GM21528 (cell line): ENCODE data around the gene MECP2.
"Not testable (repeated sequence)": the region's sequence is repeated elsewhere in the genome, so short reads cannot be mapped to it uniquely, and the experiment has no call there.

Experiments used
- ATAC-seq: cut with Tn5 transposase; IDR thresholded peaks from one replicate; pipeline ENCODE4 v1.9.1; 2021; ENCODE audit warnings: mild to moderate bottlenecking, moderate library complexity; ENCODE audit not compliant: unreplicated experiment, low FRiP score

The MECP2 gene

DNA sequence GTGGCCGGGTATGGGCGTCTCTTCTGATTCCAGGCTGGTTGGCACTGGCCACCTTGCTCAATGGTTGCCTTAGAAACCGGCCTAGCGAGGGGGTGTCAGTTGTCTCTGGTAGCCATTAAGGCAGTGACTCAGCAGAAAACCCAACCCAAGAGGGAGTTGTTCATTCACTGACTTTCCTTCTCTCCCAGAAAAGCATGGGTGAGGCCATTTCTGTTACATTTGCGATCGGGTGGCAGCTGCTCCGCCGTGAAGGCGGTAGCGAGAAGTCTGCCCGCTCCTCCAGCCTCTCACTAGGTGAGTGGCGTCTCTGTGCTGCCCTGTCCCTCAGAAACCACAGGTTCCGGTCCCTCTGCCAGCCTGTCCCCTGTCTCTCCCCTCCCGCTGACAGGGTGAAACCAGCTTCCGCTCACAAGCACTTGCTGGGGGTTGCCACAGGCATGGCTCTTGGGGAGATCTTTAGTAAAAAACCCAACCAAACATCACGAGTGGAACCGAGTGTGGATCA, 95.2 kb downstream of the MECP2 start:
- no peak for ATAC-seq

DNA sequence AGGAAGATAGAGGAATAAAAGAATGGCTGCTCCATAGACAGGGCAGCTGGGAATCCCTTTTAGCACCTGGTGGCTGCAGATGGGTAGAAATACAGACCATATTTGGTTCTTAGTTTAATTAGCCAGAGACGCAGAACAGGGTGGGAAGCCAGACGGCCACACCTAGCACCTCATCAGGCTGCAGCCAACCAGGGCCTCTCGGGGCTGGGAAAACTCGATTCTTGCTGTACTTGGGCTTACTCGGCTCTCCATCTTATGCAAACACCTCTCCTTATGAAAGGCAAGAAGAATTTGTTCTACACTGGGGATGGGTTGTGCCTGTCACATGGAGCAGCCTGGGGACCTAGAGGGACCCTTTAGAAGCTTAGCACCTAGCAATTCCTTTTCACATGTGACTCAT, 97.5 kb downstream of the MECP2 start:
- no peak for ATAC-seq

DNA sequence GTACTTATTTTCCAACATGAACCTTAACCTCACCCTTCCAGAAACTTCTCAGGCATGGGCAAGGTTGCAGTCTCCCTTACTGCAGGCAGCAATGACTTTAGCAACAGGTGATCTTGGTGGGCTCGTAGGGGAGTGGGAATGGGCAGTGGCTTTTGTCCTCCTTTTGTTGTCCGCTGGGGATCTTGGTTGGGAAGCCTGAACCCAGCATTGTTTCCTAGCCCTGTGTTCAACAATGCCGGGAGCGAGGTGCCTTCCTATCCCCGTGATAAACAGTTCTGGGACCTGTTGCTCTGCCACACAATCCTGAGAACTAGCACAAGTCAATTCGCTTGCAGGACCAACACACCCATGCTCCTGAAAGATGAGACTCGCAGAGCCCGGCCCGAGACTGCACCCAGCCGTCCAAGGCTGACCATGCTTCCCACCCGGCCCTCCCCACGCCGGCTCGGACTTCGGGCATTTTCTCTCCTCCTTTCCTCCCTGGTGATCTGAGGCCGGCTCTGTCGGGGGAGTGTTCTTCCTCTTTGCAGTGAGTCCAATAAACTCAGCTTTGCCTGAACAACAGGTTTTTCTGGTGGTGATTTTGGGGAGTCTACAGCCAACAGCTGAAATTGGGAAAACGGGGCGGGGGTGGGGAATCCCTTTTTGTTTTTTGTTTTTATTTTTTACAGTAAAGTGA, 98.0 kb downstream of the MECP2 start:
- ATAC-seq = no peak

DNA sequence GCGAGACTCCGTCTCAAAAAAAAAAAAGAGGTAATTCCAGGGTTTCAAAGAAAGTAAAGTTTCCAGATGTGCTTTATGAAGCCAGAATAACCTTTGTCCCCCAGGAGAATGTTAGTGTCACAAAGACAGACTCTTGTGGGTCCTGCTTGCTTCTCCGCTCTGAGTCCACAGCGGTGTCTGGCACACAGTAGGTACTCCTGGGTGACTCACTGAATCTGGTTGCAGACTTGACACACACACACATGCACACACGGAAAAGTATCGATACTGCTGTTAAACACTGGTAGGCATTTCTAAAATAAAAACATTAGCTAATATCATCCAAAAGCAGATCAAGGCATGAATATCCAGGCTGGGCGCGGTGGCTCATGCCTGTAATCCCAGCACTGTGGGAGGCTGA, 102.0 kb downstream of the MECP2 start:
- no peak for ATAC-seq

DNA sequence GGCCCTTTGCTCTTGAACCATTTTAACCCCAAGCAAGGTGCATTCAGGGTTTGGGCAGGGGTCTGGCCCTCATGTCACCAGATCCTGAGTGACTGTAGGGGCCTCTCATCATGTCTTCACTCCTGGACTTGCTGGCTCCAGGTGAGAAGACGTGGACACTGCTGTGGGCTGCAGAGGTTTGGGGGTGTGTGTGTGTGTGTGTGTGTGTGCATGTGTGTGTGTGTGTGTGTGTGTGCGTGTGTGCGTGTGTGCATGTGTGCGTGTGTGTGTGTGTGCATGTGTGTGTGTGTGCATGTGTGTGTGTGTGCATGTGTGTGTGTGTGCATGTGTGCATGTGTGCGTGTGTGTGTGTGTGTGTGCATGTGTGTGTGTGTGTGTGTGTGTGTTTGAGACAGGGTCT, 103.1 kb downstream of the MECP2 start:
- not testable (repeated sequence) for ATAC-seq

DNA sequence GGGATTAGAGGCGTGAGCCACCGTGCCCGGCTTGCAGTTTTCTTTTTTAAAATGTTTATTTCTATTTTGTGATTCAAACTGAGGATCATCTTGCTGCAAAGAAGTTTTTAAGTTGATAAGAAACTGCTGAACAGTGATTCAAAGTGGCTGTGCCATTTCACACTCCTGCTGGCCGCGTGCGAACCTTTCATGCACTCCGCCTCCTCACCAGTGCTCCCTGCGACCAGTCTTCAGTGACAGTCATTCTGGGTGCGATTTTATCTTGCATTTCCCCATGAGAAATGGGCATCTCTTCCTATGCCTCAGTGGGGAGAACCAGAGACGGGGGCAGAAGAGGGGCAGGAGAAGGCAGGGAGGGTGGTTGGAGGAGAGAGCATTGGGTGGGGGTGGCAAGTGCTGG, 103.5 kb downstream of the MECP2 start:
- ATAC-seq = no peak

DNA sequence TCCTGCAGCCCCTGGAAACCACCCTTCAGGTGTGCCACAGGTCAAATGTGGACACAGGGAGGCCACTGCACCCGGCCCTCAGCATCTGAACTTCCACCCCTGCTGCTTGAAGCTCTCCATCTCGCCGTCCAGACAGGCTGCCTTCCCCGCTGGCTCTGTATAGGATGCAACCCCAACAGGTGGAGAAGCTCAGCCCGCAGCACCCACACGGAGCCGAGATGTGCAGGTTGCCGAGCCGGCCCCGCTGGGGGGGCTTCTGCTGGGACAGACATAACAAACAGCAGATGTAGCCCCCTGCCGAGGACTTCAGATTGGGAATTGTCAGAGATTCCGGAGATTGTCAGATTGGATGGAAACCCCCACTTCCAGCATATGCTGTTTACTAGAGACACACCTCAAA, 104.4 kb downstream of the MECP2 start:
- ATAC-seq = no peak

DNA sequence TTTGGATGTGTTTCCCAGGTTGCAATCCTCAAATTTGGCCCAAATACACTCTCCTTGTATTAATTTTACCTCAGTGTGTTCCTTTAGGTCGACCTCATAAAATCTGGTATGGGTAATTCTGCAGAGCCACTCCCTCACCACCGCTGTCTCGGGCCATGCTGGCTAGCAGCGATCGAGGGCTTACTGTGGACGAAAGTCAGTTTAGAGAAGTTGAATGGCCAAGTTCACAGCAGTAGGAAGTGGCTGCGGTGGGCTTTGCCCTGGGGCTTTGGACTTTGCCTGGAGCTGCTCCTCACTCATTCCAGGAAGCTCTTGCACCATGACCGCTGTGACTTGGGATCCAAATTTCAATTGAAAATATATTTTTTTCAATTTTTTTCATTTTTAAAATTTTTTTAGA, 105.3 kb downstream of the MECP2 start:
- no peak for ATAC-seq

DNA sequence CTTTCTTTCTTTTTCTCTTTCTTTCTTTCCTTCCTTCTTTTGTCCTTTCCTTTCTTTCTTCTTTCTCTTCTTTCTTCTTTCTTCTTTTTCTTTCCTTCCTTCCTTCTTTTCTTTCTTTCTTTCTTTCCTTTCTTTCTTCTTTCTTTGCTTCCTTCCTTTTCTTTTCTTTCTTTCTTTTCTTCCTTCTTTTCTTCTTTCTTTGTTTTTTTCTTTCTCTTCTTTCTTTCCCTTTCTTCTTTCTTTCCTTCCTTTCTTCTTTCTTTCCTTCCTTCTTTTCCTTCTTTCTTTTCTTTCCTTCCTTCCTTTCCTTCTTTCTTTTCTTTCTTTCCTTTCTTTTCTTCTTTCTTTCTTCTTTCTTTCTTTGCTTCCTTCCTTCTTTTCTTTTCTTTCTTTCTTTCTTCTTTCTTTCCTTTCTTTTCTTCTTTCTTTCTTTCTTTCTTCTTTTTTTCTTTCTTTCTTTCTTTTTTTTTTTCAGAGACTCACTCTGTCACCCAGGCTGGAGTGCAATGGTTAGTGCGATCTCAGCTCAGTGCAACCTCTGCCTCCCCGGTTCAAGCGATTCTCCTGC, 106.4 kb downstream of the MECP2 start:
- ATAC-seq = no peak

DNA sequence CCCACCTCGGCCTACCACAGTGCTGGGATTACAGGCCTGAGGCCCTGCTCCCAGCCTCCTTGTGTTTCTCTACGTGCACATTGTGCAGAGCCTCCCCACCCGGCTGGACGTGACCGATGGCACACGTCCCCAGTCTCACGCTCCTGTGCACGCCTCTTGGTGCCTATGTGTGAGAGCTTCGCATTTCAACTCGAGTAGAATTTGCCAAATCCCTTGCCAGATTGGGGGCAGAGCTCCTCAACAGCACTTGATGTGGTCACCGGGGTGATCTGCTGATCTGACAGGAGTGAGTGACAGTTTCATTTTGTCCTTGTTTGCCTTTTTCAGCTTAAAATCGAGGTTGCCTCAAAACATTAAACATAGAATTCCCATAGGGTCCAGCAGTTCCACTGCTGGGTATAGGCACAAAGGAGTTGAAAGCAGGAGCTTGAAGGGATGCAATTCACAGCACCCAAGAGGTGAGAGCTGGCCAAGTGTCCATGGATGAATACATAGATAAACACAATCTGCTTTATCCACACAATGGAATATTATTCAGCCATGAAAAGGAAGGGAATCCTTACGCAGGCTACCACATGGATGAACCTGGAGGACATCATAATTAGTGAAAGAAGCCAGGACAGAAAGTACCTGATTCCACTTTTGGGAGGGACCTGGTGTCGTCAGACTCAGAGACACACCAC, 107.4 kb downstream of the MECP2 start:
- no peak for ATAC-seq

DNA sequence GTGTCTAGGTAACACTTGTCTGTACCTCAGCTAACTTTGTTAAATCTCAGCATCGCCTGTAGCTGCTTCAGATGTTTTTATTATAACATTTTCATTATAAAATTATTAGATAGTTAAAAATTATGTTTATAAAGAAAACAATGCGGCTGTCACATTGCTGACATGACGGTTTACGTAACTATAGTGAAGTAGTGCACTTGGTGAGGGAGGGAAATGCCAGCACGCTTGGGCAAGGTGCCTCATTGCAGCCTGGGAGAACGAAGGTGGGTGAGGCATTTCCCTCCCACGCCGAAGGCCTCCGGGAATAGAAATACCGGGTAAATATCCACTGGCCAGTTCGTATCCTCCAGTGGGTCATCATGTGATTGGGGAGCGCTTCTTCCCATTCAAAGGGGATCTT, 109.0 kb downstream of the MECP2 start:
- no peak for ATAC-seq

DNA sequence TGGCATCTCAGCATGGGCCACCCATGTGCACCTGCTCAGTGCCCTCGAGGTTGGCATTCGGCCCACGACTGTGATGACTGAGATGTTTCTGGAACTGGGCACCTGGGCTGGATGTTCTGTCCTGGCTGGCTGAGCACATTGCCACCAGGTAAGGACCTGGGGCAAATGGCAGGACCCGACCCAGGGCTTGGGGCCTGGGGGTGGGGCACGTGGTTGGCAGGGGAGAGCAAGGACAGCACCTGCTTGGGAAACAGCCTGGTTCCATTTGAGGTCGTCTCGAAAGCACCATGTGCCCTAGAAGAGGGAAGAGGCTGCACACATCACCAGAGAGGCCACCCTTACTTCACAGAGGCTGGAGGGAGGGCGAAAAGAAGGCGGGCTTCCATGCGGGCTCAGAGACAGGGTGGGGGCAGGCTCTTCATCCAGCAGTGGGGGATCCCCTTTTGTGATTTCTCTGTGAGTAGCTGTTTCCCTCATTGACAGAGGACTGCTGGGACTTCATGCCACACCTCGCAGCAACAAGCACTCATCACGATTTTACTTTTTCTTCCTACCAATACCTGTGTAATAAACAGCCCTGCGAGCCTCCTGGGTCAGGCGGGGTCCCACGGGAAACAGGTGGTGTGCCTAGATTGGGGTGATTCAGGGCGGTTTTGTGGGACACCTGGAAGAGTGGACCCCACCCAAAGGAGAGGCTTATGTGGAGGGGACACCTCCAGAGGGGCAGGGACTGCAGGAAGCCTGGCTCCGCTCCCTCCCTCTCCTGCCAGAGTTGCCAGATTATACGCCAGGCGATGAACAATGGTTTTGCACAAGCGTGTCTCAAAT, 113.0 kb downstream of the MECP2 start:
- ATAC-seq = no peak

DNA sequence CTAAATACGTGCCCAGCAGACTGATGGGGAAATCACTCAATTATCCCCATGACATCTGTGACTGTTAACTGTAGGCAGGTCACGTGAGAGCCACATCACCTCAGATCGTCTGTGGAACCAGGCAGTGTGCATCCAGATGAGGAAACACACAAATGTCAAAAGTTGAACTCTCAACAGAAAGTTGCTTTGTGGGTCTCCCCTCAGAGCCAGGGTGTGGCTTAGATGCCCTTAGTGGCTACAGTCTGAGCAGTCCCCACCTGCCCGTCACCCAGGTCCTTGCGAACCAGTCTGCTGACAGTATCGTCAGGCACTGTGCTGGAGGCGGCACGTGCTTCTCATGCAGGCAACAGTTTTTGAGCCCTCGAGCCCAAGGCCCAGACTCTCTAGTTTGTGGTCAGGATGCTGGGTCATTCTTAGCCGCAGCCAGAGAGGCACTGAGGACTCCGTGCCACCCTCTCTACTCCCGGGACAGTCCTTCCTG, 114.2 kb downstream of the MECP2 start:
- no peak for ATAC-seq

DNA sequence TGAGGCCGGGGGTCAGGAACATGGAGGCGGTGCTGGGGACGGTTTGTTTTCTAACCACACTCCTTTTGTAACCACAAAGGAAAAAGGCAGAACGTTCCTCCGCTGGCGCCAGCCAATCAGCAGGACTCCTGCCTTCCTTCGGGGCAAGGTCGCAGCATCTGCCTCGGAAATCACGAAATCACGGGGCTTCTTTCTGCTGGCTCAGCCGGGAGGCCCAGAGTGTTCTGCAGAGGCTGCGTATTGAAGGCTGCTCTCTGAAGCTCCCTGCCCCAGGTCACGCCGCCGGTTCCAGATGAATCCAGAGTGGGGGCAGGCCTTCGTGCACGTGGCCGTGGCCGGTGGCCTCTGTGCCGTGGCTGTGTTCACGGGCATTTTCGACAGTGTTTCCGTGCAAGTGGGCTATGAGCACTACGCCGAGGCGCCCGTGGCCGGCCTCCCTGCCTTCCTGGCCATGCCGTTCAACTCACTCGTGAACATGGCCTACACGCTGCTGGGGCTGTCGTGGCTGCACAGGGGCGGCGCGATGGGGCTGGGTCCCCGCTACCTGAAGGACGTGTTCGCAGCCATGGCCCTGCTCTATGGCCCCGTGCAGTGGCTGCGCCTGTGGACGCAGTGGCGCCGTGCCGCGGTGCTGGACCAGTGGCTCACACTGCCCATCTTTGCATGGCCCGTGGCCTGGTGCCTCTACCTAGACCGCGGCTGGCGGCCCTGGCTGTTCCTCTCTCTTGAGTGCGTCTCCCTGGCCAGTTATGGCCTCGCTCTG, 115.6 kb downstream of the MECP2 start:
- no peak for ATAC-seq

DNA sequence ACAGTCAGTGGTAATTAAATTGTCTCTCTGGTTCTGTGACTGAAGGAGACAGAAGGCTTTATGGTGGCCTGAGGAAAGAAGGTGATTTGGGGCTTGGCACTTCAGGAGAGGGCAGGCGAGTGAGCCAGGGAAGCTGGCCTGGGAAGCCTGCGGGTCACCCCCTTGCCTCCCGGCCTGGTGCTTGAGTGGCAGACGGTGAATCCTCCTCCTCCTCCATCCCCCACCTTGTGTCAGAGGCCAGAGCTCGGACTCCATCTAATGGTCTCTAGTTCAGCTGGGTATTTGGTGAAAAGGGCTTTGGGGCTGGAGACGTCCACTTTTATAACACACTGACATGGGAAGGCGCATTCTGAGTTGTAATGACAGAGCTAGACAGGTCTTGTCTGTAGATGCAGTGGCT, 116.3 kb downstream of the MECP2 start:
- ATAC-seq = no peak

DNA sequence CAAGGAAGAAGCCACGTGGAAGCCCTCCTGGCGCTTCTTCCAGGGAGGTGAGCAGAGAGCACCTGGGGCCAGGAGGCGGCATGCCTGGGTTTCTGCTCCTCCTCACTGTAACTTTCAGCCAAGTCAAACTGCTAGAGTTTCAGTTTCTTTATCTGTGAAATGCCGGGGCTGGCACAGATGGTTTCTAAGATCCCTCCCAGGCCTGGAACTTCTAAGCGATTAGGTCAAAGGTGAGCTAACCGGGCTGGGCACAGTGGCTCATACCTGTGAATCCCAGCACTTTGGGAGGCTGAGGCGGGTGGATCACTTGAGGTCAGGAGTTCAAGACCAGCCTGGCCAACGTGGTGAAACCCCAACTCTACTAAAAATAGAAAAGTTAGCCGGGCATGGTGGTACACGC, 117.1 kb downstream of the MECP2 start:
- ATAC-seq = not testable (repeated sequence)

DNA sequence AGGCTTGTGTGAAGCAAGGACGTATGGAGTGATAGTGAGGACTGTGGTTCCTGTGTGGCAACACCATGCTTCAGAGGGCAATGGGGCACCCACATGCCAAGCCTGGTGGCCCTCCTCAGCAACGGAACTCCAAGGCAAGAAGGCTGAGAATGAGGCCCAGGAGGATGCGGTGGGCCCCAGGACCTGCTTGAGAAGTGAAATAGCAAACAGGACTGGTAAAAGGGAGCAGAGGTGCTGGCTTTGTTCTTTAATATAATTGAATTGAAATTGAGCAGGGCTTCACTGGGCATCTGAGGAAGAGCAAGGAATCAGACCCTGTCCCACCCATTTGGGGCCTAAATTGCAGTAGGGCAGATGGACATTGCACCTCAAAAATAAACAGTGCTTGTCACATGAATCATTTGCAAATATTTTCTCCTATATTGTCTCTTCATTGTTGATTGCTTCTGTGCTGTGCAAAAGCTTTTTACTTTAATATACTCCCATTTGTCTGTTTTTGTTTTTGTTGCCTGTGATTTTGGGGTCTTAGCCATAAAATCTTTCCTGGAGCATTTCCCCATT, 122.7 kb downstream of the MECP2 start:
- no peak for ATAC-seq

DNA sequence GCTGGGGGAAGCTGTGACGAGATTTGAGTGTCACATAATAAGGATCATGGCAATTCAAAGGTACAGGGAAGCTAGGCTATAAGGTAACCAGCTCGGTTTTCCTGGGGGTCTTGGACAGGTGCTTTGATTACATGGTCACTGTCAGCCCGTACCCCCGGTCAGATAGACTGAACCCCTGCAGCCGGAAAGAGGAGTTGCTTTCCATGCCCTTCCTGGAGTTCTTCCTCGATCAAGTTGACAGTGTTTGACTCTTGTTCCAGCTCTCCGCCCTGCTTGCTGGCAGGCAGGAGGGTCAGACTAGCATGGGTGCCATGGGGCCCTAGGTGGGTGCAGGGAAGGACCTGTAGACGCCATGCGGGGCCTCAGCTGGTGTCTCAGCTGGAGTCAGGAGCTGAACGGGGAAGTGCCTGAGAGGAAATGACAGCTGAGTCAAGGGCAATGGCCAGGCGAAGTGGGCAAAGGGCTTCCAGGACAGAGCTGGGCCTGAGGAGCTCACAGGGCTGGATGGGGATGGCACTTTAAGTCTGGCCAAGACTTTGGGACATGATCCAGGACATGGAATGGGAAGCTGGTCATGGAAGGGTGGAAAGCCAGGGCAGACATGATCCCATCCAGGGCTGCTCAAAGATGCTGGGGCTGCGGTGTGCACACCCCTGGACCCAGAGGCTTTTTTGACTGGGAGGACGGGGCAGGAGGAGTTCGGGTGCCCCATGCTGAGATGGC, 123.4 kb downstream of the MECP2 start:
- ATAC-seq = no peak
